ENCODE measurements around the gene CST3.

CST3 gene

GRCh38 chr20:23601715-23602114 lies 36.0 kb downstream of the CST3 start:
- DNase-seq (ENCODE audit: low read depth) = no peak

DNA sequence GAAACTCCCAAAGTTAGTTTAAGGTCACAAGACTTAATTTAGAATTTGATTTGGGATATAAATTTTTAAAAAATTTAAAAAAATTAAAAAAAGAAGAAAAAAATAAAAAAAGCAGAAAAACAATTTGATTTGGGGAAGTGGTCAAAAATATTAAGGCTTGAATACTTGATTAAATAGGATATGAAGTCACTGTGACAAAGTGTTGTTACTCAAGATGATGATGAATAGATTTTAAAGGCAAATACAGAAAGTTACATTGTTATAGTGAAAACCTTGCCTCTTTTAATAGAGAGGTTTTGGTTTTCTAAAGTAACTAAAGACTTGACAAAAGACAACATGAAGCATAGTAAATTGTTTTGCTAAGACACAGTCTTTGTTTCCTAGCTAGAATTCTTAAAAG lies 39.3 kb downstream of the CST3 start:
- no peak for DNase-seq (ENCODE audit: low read depth)

GRCh38 chr20:23596579-23597250 lies 41.0 kb downstream of the CST3 start:
- no peak for DNase-seq (ENCODE audit: low read depth)

- no peak for DNase-seq (ENCODE audit: low read depth)
Measured at GRCh38 chr20:23595941-23596340, 41.8 kb downstream of the CST3 start.

- no peak for DNase-seq (ENCODE audit: low read depth)
Measured at GRCh38 chr20:23588434-23589403, 49.0 kb downstream of the CST3 start.

DNA sequence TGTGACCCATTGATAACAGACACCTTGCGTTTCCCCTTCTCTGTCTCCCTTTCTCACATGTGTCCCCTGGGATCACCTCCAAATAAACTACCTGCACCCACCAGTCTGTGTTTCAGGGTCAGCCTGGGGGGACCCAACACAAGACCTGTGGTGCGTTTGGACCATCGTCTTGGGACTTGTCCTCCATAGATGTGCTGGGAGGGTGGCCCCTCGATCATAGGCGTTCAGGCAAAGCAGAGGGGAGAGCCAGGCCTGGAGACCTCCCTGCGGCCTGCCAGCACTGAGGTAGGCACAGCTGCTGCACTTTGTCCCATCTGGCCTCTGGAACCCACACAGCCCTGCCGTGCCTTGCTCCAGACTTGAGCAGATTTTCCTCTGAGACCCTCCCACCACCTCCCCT lies 50.1 kb downstream of the CST3 start:
- no peak for DNase-seq (ENCODE audit: low read depth)

- DNase-seq (ENCODE audit: low read depth) = no peak
Measured at GRCh38 chr20:23586735-23587525, 50.8 kb downstream of the CST3 start.

DNA sequence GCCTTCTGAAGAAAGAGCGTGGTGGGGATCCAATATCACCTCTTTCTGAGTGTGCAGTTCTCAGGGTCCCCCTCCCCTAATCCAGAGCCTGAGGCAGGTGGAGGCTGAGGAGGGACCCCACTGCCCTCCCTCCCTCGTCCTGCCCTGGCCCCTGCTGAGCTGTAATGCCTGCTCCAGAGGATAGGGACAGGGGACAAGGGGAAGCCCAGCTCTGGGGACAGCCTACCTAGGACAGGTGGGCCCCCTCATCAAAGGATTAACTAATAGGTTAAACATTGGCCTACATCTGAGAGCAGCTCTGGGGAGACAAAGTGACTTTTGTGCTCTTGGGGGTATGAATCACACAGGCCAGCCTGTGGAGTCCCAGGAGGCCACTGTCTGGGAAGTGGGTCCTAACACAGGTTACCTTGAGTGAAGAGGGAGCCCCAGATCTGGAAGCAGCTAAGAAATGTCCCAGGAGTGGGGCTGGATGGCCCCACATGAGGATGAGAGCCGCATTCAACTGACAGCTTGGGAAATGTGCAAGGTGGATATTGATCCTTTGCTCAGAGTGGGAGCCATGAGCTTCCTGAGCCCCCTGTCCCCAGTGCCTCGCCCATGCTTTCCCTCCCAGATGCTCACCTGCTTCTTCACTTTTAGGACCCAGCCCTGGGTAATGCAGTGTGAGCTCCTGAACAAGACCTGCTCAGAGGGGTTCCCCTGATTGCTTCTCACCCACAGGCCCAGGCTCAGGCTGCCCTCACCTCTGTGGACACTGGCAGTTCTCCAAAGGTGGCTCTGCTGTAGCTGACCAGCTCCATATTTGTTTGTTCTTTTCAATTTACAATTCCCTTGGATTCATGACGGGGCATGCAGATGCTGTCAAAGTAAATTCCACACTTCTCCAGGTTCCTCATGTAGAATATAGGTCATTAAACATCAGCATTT lies 51.7 kb downstream of the CST3 start:
- DNase-seq (ENCODE audit: low read depth) = no peak

DNA sequence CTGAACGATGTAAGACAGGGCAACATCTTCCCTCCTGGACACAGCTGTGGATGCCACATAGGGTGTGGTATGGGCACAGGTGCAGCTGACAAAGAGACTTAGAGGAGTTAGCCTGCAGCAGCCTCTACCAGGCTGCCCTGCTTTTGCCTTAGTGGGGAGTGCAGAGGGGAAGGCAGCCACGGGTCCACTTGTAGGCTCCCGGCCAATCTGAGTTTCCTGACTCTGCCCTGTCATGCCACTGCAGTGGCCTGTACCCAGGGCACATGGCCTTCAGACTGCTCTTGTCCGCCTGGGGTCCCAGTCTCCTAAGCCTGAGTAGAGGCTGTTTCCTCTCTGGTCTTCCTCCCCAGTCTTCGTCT lies 52.3 kb downstream of the CST3 start:
- DNase-seq (ENCODE audit: low read depth) = no peak

DNA sequence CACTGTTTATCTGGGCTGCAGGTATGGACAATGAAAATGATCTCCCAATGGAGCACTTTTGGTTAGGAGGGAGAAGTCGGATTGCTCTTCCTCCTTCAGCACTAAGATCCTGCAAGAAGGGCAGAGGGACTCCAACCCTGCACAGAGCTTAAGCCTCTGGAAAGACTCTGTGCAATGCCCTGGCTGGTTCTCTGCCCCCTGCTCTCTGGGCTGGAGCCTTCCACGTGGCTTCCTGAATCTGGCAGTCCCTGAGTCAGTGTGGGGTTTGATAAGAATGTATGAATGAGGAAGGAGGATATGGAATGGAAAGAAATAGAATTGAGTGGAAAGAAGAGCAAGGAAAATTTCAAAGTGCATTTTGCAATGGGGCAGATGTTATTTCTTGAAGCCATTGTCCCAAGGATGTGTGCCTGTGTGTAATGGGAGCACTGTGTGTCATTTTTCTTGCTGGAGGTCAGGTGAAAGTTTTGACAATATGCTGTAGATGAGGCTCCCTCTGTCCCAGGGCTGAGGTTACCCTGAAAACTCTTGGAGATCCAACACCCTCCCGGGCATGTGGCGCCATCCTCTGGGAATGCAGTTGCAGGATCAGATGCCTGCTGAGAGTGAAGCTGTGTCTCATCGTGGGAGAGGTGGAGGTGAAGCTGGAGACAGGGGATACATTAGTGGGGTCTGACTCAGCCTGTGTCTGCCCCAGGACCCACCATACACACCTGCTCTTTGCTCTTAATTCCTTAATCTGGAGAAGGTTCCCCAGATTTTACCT lies 53.1 kb downstream of the CST3 start:
- DNase-seq (ENCODE audit: low read depth) = no peak

Data from activated gamma-delta T cell treated with anti-CD3 and anti-CD28 coated beads, Interleukin-2, amount 50 U/mL, for 16 hours (primary cell).